Aorta (tissue), 5 donors: ENCODE measurements around the gene PSMA4. TPM values are rescaled to one million over a fixed set of nuclear protein-coding genes. Genes with fewer than 3 reads are reported as not detected.
"Not testable (repeated sequence)": the region's sequence is repeated elsewhere in the genome, so short reads cannot be mapped to it uniquely, and the experiment has no call there.

Source experiments
- ATAC-seq: fragments of 200-7000 bp; cut with Tn5 transposase; one replicate; pipeline ENCODE4 v1.9.1; 2022; ENCODE audit warnings: moderate library complexity; ENCODE audit not compliant: low FRiP score
- DNase-seq, 2 donors: peaks; one replicate each; pipeline ENCODE4 v3.0.0-alpha.2; 2020
- H3K27ac ChIP-seq, 2 donors: one replicate each; pipeline ENCODE4 v1.5.1; 2013; ENCODE audit warnings: low read length in 2 of 2, mild to moderate bottlenecking in 2 of 2, moderate library complexity in 2 of 2, control low read depth in 1 of 2, inconsistent platforms in 1 of 2, low read depth in 1 of 2
- H3K27me3 ChIP-seq, 2 donors: one replicate each; pipeline ENCODE4 v1.6.1; 2013; ENCODE audit warnings: control low read depth in 1 of 2, low read length in 1 of 2, mild to moderate bottlenecking in 1 of 2, moderate library complexity in 1 of 2; ENCODE audit not compliant: insufficient read depth in 2 of 2, control insufficient read depth in 1 of 2
- H3K36me3 ChIP-seq, 2 donors: one replicate each; pipeline ENCODE4 v1.6.1; 2013; ENCODE audit warnings: control low read depth in 1 of 2, low read length in 1 of 2, mild to moderate bottlenecking in 1 of 2; ENCODE audit not compliant: insufficient read depth in 2 of 2, control insufficient read depth in 1 of 2
- H3K4me1 ChIP-seq, 2 donors: one replicate each; pipeline ENCODE4 v1.6.1; 2013; ENCODE audit warnings: low read length in 2 of 2, control low read depth in 1 of 2, mild to moderate bottlenecking in 1 of 2, moderate library complexity in 1 of 2; ENCODE audit not compliant: insufficient read depth in 2 of 2, control insufficient read depth in 1 of 2
- H3K4me3 ChIP-seq, 2 donors: one replicate each; pipeline ENCODE4 v1.5.1; 2013; ENCODE audit warnings: low read length in 2 of 2, control low read depth in 1 of 2, mild to moderate bottlenecking in 1 of 2
- H3K9me3 ChIP-seq: one replicate; pipeline ENCODE4 v1.6.1; 2013; ENCODE audit warnings: mild to moderate bottlenecking, low read length; ENCODE audit not compliant: control insufficient read depth
- WGBS, 2 donors: extraction: QIAGEN DNeasy Blood & Tissue Kit; methylation state at CpG; one replicate each; pipeline ENCODE4 v1.1.7; 2013; 5-methylcytosine and 5-hydroxymethylcytosine counted together
- intact Hi-C, 2 donors: fragments of 100-400 bp; cut with DNase I; formaldehyde crosslinking; loops; one replicate each; pipeline versions ENCODE4 v1.14.2 to v1.15.0; 2022
- polyA plus RNA-seq, 2 donors: library from polyadenylated mRNA; stranded (reverse); fragments of 200-250 nt; gene quantifications; one replicate each; pipeline ENCODE4 v1.2.3, GENCODE V29; 2013
- total RNA-seq, 2 donors: library from RNA; stranded (reverse); fragmentation: NEBNext Ultra II Directional; extraction: Animal tissue kit (Norgen Biotek cat#: 25700); gene quantifications; one replicate each; pipeline ENCODE4 v1.2.1, GENCODE V29; 2021
- donor health status: healthy with polysubstance abuse.
- donor health status: Bipolar disorder and iron deficiency.
- donor health status: DM: no; HTN: no; CAD: no.
- donor health status: DM: no; HTN: no; CAD: no.
- donor health status: DM: yes; HTN: yes; CAD: no.

PSMA4 gene
- total and polyA plus RNA-seq, 4 donors, result 88.5 to 204 (median 112) TPM

GRCh38 chr15:78520035-78520434, 20.2 kb upstream of the PSMA4 start:
- DNase-seq, ATAC-seq, H3K4me3 ChIP-seq, H3K27ac ChIP-seq, H3K4me1 ChIP-seq, H3K9me3 ChIP-seq, H3K36me3 ChIP-seq, intact Hi-C loops, H3K27me3 ChIP-seq: not testable (repeated sequence)
- 98 to 100% methylated on average over 2 of the region's 3 CpGs for WGBS, 2 donors

GRCh38 chr15:78524230-78524629, 16.0 kb upstream of the PSMA4 start:
- 92% methylated on average over 5 of the region's 5 CpGs for WGBS, 2 donors
- H3K36me3 ChIP-seq, result no peaks in the 10 kb centered on the region
- intact Hi-C loops, result no loop called here
- no peak overlapping the region for H3K27ac ChIP-seq
- no peaks in the 10 kb centered on the region for H3K27me3 ChIP-seq
- no peak overlapping the region for H3K4me3 ChIP-seq
- H3K9me3 ChIP-seq, result no peaks in the 10 kb centered on the region
- no peak for DNase-seq
- H3K4me1 ChIP-seq, result no peaks in the 10 kb centered on the region
- ATAC-seq, result no peak

- Histone ChIP-seq H3K9me3 (no peaks in the 10 kb centered on the region), H3K4me3 (no peak overlapping the region), H3K4me1 (no peaks in the 10 kb centered on the region), H3K27ac (no peak overlapping the region), H3K36me3 (no peaks in the 10 kb centered on the region), H3K27me3 (no peaks in the 10 kb centered on the region)
- WGBS, 2 donors, result 84 to 88% methylated on average over 5 of the region's 5 CpGs
- intact Hi-C loops, result no loop called here
- ATAC-seq (no peak), DNase-seq (no peak)
These were observed 12.9 kb upstream of the PSMA4 start for GRCh38 chr15:78527325-78527724.

- no peaks in the 10 kb centered on the region for H3K27me3 ChIP-seq
- DNase-seq (no peak), ATAC-seq (no peak)
- H3K27ac ChIP-seq, result no peak overlapping the region
- H3K4me3 ChIP-seq, result no peak overlapping the region
- no peaks in the 10 kb centered on the region for H3K36me3 ChIP-seq
- H3K4me1 ChIP-seq, result no peaks in the 10 kb centered on the region
- intact Hi-C loops, result no loop called here
- WGBS, 2 donors, result 41 to 44% methylated on average over 2 of the region's 2 CpGs
- no peaks in the 10 kb centered on the region for H3K9me3 ChIP-seq
These were observed 6.9 kb upstream of the PSMA4 start for GRCh38 chr15:78533331-78533730.

GRCh38 chr15:78536134-78536533, 4.1 kb upstream of the PSMA4 start:
- no peak for ATAC-seq
- Histone ChIP-seq H3K27ac (no peak overlapping the region), H3K4me3 (no peak overlapping the region), H3K27me3 (no peaks in the 10 kb centered on the region), H3K4me1 (no peaks in the 10 kb centered on the region), H3K36me3 (no peaks in the 10 kb centered on the region), H3K9me3 (no peaks in the 10 kb centered on the region)
- DNase-seq, result no peak
- 77 to 83% methylated on average over 1 of the region's 1 CpG for WGBS, 2 donors
- intact Hi-C loops, result no loop called here

GRCh38 chr15:78537266-78537905, 2.9 kb upstream of the PSMA4 start:
- Histone ChIP-seq H3K27ac (no peak overlapping the region), H3K9me3 (no peaks in the 10 kb centered on the region), H3K4me3 (no peak overlapping the region), H3K36me3 (no peaks in the 10 kb centered on the region), H3K4me1 (peaks cover 0 to 5% of the 10 kb centered on the region in 2 donors), H3K27me3 (no peaks in the 10 kb centered on the region)
- DNase-seq, result no peak
- ATAC-seq, result no peak
- intact Hi-C loops, result no loop called here
- WGBS, 2 donors, result 61 to 71% methylated on average over 5 of the region's 5 CpGs

GRCh38 chr15:78538358-78538757, 1.9 kb upstream of the PSMA4 start:
- peaks cover 0 to 9% of the 10 kb centered on the region in 2 donors for H3K4me1 ChIP-seq
- no peaks in the 10 kb centered on the region for H3K36me3 ChIP-seq
- no peak for ATAC-seq
- no peaks in the 10 kb centered on the region for H3K27me3 ChIP-seq
- no peak overlapping the region for H3K4me3 ChIP-seq
- whole genome bisulfite sequencing, 2 donors, result 77 to 83% methylated on average over 1 of the region's 1 CpG
- H3K27ac ChIP-seq, result no peak overlapping the region
- no peak for DNase-seq
- intact Hi-C loops, result no loop called here
- no peaks in the 10 kb centered on the region for H3K9me3 ChIP-seq

- WGBS, 2 donors, result 74 to 82% methylated on average over 18 of the region's 18 CpGs
- not testable (repeated sequence) for H3K27me3 ChIP-seq, ATAC-seq
These were observed 642 bp upstream of the PSMA4 start for GRCh38 chr15:78539464-78540140.

More at GRCh38 chr15:78539464-78540140, 642 bp upstream of the PSMA4 start:
- not testable (repeated sequence) for DNase-seq, H3K9me3 ChIP-seq, H3K36me3 ChIP-seq, H3K4me1 ChIP-seq
- peak overlapping the region; percentile 36 to 61 for H3K4me3 ChIP-seq
- intact Hi-C loops, result loop anchor here in 1 of 2 donors (5.0 kb wide), 1 partner anchor 102 kb away; the partner anchor contains the start of gene IREB2
- peak overlapping the region in 1 of 2 donors; percentile 25 for H3K27ac ChIP-seq
